ENCODE measurements around the gene AK8. TPM values are rescaled to one million over a fixed set of nuclear protein-coding genes. Genes with fewer than 3 reads are reported as not detected.

The AK8 gene
- total and polyA plus RNA-seq, 4 donors: 0.07 to 0.26 (median 0.11) TPM

DNA sequence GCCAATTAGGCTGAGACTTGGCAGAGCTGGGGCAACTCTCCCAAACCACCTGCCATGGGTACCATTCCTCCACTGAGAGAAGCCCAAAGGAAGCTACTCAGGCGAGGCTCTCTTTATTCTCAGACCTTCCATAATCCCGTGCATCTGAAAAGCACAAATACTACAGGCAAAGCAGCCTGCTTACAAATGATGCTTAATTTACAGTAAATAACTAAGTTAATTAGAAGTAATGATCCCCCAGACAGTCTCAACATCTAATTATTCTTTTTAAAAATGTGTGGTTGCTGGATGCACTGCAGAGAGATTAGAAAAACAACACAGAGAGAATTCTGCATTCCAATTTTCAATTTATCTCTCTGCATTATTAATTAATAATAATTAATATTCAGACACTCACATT, 53.1 kb downstream of the AK8 start:
- TF ChIP-seq YY1 (IDR thresholded peaks at IDR 0.05): no peak
- TF ChIP-seq HNF4G (IDR thresholded peaks at IDR 0.05): no peak
- no peak for TF ChIP-seq FOXA2 (IDR thresholded peaks at IDR 0.05)
- TF ChIP-seq HNF4A (conservative IDR thresholded peaks at IDR 0.05): no peak
- no peak for TF ChIP-seq GABPA (IDR thresholded peaks at IDR 0.05 in 1 of 2, conservative IDR thresholded peaks at IDR 0.05 in 1 of 2)
- TF ChIP-seq, protein P1, sequence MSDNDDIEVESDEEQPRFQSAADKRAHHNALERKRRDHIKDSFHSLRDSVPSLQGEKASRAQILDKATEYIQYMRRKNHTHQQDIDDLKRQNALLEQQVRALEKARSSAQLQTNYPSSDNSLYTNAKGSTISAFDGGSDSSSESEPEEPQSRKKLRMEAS (IDR thresholded peaks at IDR 0.05): no peak
- TF ChIP-seq RAD21 (IDR thresholded peaks at IDR 0.05): no peak
- TF ChIP-seq SP1 (IDR thresholded peaks at IDR 0.05): no peak
- TF ChIP-seq RXRA (IDR thresholded peaks at IDR 0.05): no peak
- TF ChIP-seq TAF1 (conservative IDR thresholded peaks at IDR 0.05): no peak
- TF ChIP-seq, protein P2, sequence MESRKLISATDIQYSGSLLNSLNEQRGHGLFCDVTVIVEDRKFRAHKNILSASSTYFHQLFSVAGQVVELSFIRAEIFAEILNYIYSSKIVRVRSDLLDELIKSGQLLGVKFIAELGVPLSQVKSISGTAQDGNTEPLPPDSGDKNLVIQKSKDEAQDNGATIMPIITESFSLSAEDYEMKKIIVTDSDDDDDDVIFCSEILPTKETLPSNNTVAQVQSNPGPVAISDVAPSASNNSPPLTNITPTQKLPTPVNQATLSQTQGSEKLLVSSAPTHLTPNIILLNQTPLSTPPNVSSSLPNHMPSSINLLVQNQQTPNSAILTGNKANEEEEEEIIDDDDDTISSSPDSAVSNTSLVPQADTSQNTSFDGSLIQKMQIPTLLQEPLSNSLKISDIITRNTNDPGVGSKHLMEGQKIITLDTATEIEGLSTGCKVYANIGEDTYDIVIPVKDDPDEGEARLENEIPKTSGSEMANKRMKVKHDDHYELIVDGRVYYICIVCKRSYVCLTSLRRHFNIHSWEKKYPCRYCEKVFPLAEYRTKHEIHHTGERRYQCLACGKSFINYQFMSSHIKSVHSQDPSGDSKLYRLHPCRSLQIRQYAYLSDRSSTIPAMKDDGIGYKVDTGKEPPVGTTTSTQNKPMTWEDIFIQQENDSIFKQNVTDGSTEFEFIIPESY (IDR thresholded peaks at IDR 0.05): no peak
- TF ChIP-seq, protein P3, sequence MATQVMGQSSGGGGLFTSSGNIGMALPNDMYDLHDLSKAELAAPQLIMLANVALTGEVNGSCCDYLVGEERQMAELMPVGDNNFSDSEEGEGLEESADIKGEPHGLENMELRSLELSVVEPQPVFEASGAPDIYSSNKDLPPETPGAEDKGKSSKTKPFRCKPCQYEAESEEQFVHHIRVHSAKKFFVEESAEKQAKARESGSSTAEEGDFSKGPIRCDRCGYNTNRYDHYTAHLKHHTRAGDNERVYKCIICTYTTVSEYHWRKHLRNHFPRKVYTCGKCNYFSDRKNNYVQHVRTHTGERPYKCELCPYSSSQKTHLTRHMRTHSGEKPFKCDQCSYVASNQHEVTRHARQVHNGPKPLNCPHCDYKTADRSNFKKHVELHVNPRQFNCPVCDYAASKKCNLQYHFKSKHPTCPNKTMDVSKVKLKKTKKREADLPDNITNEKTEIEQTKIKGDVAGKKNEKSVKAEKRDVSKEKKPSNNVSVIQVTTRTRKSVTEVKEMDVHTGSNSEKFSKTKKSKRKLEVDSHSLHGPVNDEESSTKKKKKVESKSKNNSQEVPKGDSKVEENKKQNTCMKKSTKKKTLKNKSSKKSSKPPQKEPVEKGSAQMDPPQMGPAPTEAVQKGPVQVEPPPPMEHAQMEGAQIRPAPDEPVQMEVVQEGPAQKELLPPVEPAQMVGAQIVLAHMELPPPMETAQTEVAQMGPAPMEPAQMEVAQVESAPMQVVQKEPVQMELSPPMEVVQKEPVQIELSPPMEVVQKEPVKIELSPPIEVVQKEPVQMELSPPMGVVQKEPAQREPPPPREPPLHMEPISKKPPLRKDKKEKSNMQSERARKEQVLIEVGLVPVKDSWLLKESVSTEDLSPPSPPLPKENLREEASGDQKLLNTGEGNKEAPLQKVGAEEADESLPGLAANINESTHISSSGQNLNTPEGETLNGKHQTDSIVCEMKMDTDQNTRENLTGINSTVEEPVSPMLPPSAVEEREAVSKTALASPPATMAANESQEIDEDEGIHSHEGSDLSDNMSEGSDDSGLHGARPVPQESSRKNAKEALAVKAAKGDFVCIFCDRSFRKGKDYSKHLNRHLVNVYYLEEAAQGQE (IDR thresholded peaks at IDR 0.05): no peak
- no peak for TF ChIP-seq FOXA1 (IDR thresholded peaks at IDR 0.05)
- TF ChIP-seq, protein P4, sequence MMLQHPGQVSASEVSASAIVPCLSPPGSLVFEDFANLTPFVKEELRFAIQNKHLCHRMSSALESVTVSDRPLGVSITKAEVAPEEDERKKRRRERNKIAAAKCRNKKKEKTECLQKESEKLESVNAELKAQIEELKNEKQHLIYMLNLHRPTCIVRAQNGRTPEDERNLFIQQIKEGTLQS (IDR thresholded peaks at IDR 0.05): no peak
- no peak for TF ChIP-seq NR2F2 (IDR thresholded peaks at IDR 0.05)
- H3K4me1 ChIP-seq (ENCODE audit: control insufficient read depth in 4 of 4, insufficient read depth in 4 of 4, low read length in 3 of 4): no peaks in the 10 kb centered on the region
- no peak for DNase-seq (ENCODE audit: low spot score)

DNA sequence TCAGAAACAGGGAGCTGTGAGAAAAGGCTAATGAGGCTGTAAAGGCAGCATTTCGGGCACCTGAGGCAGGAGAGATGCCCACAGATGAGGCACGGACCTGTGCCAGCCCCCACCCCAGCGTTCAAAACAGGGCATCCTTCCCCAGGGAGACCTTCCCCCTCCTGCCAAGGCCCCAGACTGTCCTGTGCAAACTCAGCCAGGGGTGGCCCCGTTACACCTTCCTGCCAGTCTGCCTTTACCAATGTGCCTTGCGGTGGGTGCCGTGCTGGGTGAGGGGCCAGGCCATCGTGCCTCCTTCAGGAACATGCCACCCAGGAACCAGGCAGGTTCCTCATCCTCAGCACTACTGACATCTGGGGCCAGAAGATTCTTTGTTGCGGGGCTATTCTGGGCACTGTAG, 53.9 kb downstream of the AK8 start:
- WGBS: 71% methylated on average over 8 of the region's 8 CpGs
- H3K9me3 ChIP-seq (ENCODE audit: control insufficient read depth in 4 of 4, low read length in 3 of 4): no peaks in the 10 kb centered on the region
- no peak overlapping the region for H3K4me3 ChIP-seq (ENCODE audit: low read depth in 1 of 3, low read length in 3 of 3)
- H3K27ac ChIP-seq (ENCODE audit: low read depth in 1 of 2, low read length in 2 of 2): no peak overlapping the region
- TF ChIP-seq, protein P4 (IDR thresholded peaks at IDR 0.05): no peak
- TF ChIP-seq, protein P1 (IDR thresholded peaks at IDR 0.05): no peak
- TF ChIP-seq NR2F2 (IDR thresholded peaks at IDR 0.05): no peak
- no peaks in the 10 kb centered on the region for H3K4me1 ChIP-seq (ENCODE audit: control insufficient read depth in 4 of 4, insufficient read depth in 4 of 4, low read length in 3 of 4)
- no peaks in the 10 kb centered on the region for H3K36me3 ChIP-seq (ENCODE audit: control insufficient read depth in 4 of 4, insufficient read depth in 3 of 4, low read depth in 1 of 4, low read length in 3 of 4)
- no peak overlapping the region for H3K9ac ChIP-seq (ENCODE audit: low read depth in 1 of 2, low read length in 2 of 2)
- DNase-seq (ENCODE audit: low spot score): no peak
- no peaks in the 10 kb centered on the region for H3K27me3 ChIP-seq (ENCODE audit: control insufficient read depth in 4 of 4, insufficient read depth in 4 of 4, low read length in 3 of 4)

More for the DNA sequence above, 53.1 kb downstream of the AK8 start:
- H3K27ac ChIP-seq (ENCODE audit: low read depth in 1 of 2, low read length in 2 of 2): no peak overlapping the region
- H3K4me3 ChIP-seq (ENCODE audit: low read depth in 1 of 3, low read length in 3 of 3): no peak overlapping the region
- no peaks in the 10 kb centered on the region for H3K36me3 ChIP-seq (ENCODE audit: control insufficient read depth in 4 of 4, insufficient read depth in 3 of 4, low read depth in 1 of 4, low read length in 3 of 4)
- H3K9me3 ChIP-seq (ENCODE audit: control insufficient read depth in 4 of 4, low read length in 3 of 4): no peaks in the 10 kb centered on the region
- H3K27me3 ChIP-seq (ENCODE audit: control insufficient read depth in 4 of 4, insufficient read depth in 4 of 4, low read length in 3 of 4): no peaks in the 10 kb centered on the region
- 66% methylated on average over 2 of the region's 2 CpGs for WGBS
- H3K9ac ChIP-seq (ENCODE audit: low read depth in 1 of 2, low read length in 2 of 2): no peak overlapping the region
